Fibroblast of lung (primary cell): ENCODE data around the gene OR10H3.

Experiments used
- CTCF ChIP-seq, 2 donors: IDR thresholded peaks in 1 of 2; conservative IDR thresholded peaks in 1 of 2; 1 replicate in 1 of 2; 2 replicates in 1 of 2; pipeline ENCODE4 v1.5.1; 2011 to 2012; ENCODE audit warnings: low read length in 2 of 2, control low read depth in 1 of 2, inconsistent platforms in 1 of 2, low read depth in 1 of 2, mild to moderate bottlenecking in 1 of 2
- EZH2 ChIP-seq: IDR thresholded peaks from 2 replicates; pipeline ENCODE4 v1.5.1; 2012; ENCODE audit warnings: low read length, control low read depth, mild to moderate bottlenecking; ENCODE audit errors: missing control alignments

GRCh38 chr19:15740785-15741184 lies 3.0 kb downstream of the OR10H3 start:
- TF ChIP-seq CTCF (conservative IDR thresholded peaks at IDR 0.05 in 1 of 2, IDR thresholded peaks at IDR 0.05 in 1 of 2; ENCODE audit: low read depth in 1 of 2, low read length in 2 of 2) (no peak), EZH2 (no peak)
